T47D (cell line): ENCODE results near the gene C7.
"Not testable (repeated sequence)": the region's sequence is repeated elsewhere in the genome, so short reads cannot be mapped to it uniquely, and the experiment has no call there.

Experiments
- DNase-seq, 2 experiments: peaks; one replicate each; pipeline versions ENCODE4 v3.0.0 to v3.0.0-alpha.2; 2011 to 2012; ENCODE audit warnings: low read depth in 1 of 2, low spot score in 1 of 2
- JUND ChIP-seq: IDR thresholded peaks from 2 replicates; pipeline ENCODE4 v1.6.1; 2012; ENCODE audit warnings: low read depth
- in situ Hi-C: cut with HindIII; loops from 2 replicates; pipeline ENCODE4 v1.10.0; 2016; ENCODE audit warnings: low sequenced_read_pairs, low pct_unique_long_range_greater_than_20kb

C7 gene

DNA sequence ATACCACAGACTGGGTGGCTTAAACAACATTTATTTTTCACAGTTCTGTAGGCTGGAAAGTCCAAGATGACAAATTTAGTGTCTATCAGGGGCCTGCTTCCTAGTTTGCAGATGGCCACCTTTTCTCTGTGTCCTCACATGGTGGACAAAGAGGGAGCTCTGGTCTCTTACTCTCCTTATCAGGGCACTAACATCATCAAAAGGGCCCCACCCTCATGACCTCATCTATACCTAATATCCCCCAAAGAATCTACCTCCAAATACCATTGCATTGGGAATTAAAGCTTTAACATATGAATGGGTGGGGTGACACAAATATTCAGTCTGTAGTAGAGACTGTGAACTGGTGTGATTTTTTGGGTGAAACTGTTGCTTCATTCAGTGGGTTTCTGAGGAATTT, 78.1 kb downstream of the C7 start:
- in situ Hi-C loops, result no loop called here
- DNase-seq, result no peak
- no peak for TF ChIP-seq JUND

- no peak for TF ChIP-seq JUND
- no peak for DNase-seq
- in situ Hi-C loops, result no loop called here
Observed at GRCh38 chr5:40988746-40989510, 79.6 kb downstream of the C7 start.

GRCh38 chr5:40991168-40991980, 82.1 kb downstream of the C7 start:
- DNase-seq, result no peak
- in situ Hi-C loops, result no loop called here
- no peak for TF ChIP-seq JUND

- no peak for DNase-seq
- in situ Hi-C loops, result no loop called here
- no peak for TF ChIP-seq JUND
Observed at GRCh38 chr5:40991981-40992559, 82.8 kb downstream of the C7 start.

GRCh38 chr5:40995801-40996586, 86.7 kb downstream of the C7 start:
- DNase-seq, result no peak
- in situ Hi-C loops, result no loop called here
- no peak for TF ChIP-seq JUND

- in situ Hi-C loops, result no loop called here
- TF ChIP-seq JUND, result no peak
- no peak for DNase-seq
Observed at GRCh38 chr5:40999142-40999541, 89.8 kb downstream of the C7 start.

GRCh38 chr5:40999966-41000365, 90.7 kb downstream of the C7 start:
- no peak for TF ChIP-seq JUND
- no peak for DNase-seq
- in situ Hi-C loops, result no loop called here

DNA sequence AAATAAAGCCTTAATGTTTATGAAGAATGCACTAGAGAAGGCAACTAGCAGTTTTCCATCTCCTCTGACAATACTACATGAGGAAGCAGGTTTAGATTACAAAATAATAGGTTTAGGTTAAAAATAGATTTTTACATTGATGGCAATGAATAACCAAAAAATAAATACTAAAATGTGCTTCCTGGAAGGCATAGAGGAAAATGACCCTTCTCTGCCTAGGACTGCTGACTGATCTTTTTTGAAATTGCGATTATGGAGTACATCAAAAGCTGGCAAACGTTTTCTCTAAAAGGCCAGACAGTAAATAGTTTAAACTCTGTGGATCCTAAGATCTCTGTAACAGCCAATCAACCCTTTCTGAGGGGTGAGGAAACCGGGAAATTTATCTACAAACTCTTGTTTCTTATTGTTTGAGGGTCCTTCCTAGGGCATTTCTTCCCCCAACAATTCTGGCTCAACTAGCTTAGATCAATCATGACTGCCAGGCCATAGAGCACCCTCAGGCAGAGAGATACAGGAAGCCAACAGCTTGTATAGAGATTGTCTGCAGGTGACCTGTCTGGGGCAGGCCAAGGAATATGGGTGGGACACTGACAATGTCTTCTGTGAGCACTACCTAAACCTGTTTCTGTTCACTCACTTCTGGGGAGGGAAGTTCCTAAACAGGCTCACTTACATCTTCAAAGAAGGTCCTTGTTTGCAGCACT, 94.5 kb downstream of the C7 start:
- TF ChIP-seq JUND, result no peak
- no peak for DNase-seq
- in situ Hi-C loops, result no loop called here

DNA sequence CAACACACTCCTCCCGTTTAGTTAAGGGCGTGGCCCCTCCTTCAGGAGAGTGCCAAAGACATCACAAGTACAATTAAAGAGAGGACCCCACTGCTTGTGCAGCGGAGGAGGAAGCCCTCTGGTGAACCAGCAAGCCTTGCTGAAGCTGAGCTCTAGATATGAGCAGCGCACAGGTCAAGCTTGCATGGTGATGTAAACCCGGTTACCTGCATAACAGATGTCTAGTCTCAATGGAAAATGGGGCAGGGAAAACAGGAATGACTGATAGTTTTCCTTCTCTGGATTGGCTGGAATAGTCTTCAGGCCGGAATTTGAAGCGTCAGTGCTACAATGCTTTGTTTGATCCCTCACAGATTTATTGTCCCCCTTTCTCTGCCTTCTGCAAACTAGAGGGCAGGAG, 95.6 kb downstream of the C7 start:
- no peak for DNase-seq
- no peak for TF ChIP-seq JUND
- in situ Hi-C loops, result no loop called here

DNA sequence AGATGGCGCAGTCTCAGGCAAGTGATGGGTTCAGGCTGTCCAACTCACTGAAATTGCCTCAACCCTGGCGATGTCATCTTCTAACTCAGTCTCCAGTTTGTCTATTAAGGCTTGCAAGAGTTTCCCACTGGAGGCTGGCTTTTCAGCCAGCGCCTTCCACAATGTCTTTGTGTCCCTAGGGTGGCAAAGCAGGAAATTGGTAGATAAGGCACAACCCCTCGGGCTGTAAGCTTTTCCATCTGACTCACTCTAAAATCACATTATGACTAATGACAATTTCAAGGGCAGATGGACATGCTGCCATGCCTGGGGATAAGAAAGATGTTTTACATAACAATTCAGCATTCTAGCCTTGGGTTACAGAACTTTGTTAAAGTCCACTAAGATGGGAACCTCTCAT, 99.9 kb downstream of the C7 start:
- DNase-seq, result no peak
- no peak for TF ChIP-seq JUND
- in situ Hi-C loops, result no loop called here

GRCh38 chr5:41010572-41010971, 101.3 kb downstream of the C7 start:
- TF ChIP-seq JUND, result no peak
- in situ Hi-C loops, result no loop called here
- no peak for DNase-seq

DNA sequence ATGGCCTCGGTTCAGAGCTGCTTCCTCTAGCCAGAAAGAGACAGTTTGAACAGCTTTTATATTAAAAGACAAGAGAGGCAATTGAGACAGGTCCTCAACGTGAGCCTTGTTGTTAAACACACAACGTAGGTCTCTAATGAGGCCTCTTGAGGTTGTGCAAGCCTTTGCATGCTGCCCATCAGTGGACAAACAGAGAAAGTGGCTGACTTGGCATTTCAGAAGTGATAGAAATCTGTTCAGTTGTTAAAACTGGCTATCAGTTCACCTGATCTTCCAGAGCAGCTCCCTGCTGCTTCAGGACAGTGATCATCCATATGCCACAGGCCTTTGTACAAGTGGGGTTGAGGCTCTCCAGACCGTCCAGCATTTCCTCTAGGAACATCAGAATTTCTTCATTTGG, 103.0 kb downstream of the C7 start:
- in situ Hi-C loops, result no loop called here

GRCh38 chr5:41022600-41022999, 113.3 kb downstream of the C7 start:
- in situ Hi-C loops, result not testable (repeated sequence)

More for the DNA sequence above, 103.0 kb downstream of the C7 start:
- TF ChIP-seq JUND, result no peak
- no peak for DNase-seq

More at GRCh38 chr5:41022600-41022999, 113.3 kb downstream of the C7 start:
- DNase-seq, result not testable (repeated sequence)
